ENCODE results near the gene OR8B4.

OR8B4 gene, protein sequence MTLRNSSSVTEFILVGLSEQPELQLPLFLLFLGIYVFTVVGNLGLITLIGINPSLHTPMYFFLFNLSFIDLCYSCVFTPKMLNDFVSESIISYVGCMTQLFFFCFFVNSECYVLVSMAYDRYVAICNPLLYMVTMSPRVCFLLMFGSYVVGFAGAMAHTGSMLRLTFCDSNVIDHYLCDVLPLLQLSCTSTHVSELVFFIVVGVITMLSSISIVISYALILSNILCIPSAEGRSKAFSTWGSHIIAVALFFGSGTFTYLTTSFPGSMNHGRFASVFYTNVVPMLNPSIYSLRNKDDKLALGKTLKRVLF

DNA sequence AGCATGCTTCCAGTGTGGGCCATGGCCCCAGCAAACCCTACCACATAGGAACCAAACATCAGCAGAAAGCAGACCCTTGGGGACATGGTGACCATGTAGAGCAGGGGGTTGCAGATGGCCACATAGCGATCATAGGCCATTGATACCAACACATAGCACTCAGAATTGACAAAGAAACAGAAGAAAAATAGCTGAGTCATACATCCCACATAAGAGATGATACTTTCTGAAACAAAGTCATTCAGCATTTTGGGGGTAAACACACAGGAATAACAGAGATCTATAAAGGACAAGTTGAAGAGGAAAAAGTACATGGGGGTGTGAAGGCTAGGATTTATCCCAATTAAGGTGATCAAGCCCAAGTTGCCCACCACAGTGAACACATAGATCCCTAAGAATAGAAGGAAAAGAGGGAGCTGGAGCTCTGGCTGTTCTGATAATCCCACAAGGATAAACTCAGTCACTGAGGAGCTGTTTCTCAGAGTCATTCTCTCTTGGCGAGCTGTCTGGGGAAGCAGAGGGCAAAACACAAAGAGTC is at the start of gene OR8B4:
Gene OR8B4, minus strand, starts transcription at position 488 of the 538 bp plus-strand sequence. Its CDS starts 0 bp downstream, at position 488.
- no peak within 1 kb of the TSS for H3K4me3 ChIP-seq (ENCODE audit: low read depth, low read length)
- TF ChIP-seq, protein P1, sequence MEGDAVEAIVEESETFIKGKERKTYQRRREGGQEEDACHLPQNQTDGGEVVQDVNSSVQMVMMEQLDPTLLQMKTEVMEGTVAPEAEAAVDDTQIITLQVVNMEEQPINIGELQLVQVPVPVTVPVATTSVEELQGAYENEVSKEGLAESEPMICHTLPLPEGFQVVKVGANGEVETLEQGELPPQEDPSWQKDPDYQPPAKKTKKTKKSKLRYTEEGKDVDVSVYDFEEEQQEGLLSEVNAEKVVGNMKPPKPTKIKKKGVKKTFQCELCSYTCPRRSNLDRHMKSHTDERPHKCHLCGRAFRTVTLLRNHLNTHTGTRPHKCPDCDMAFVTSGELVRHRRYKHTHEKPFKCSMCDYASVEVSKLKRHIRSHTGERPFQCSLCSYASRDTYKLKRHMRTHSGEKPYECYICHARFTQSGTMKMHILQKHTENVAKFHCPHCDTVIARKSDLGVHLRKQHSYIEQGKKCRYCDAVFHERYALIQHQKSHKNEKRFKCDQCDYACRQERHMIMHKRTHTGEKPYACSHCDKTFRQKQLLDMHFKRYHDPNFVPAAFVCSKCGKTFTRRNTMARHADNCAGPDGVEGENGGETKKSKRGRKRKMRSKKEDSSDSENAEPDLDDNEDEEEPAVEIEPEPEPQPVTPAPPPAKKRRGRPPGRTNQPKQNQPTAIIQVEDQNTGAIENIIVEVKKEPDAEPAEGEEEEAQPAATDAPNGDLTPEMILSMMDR (IDR thresholded peaks at IDR 0.05; ENCODE audit: borderline replicate concordance, insufficient read depth, low read depth, low read length): no peak

GRCh38 chr11:124474079-124474478 is 49.4 kb upstream of the OR8B4 start:
- TF ChIP-seq, protein P1 (IDR thresholded peaks at IDR 0.05; ENCODE audit: borderline replicate concordance, insufficient read depth, low read depth, low read length): no peak
- H3K4me3 ChIP-seq (ENCODE audit: low read depth, low read length): no peak overlapping the region

DNA sequence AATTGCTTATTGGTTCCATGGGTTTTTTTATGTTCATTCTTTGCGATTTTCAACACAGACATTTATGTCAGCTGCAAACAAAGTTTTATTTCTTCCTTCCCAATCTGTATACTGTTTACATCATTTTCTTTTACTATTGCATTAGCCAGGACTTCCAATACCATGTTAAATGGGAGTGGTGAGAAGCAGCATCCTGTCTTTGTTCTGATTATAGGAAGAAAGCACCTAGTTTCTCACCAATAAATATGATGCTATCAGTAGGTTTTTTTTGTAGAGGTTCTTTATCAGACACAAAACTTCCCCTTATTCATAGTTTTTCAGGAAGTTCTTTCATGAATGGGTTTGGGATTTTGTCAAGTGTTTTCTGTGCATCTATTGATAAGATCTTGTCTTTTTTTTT is 48.8 kb upstream of the OR8B4 start:
- H3K4me3 ChIP-seq (ENCODE audit: low read depth, low read length): no peak overlapping the region
- TF ChIP-seq, protein P1 (IDR thresholded peaks at IDR 0.05; ENCODE audit: borderline replicate concordance, insufficient read depth, low read depth, low read length): no peak

DNA sequence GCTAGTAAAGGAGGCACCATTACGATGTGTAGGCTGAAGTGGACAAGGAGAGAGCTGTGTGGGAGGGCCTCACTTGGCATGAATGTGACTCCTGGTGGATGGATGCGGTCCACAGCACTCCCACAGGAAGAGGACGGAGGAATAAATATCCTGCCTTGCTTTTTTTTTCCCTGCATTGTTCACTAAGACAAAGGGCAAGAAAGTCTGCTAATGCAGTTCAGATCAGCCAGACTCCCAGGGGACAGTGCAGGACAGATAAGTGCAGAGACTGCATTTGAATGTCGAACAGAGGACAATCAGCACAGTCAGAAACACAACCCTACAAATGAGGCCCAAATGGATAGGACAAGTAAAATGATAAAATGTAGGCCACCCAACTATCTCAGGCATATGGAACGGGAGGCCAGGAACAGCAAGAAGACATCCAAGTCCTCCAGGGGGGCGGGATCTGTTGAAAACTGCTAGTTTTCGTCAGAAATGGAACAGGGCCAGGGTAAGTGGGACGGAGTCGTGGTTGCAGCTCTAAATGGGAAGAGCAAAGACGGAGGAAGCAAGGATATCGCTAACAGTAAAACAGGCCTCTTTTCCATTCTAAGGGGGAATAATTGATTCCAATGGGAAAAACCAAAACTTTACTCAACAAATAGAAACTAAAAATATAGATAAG is 46.0 kb upstream of the OR8B4 start:
- no peak overlapping the region for H3K4me3 ChIP-seq (ENCODE audit: low read depth, low read length)
- TF ChIP-seq, protein P1 (IDR thresholded peaks at IDR 0.05; ENCODE audit: borderline replicate concordance, insufficient read depth, low read depth, low read length): no peak

- TF ChIP-seq, protein P1 (IDR thresholded peaks at IDR 0.05; ENCODE audit: borderline replicate concordance, insufficient read depth, low read depth, low read length): no peak
Observed at GRCh38 chr11:124467381-124467927, 42.8 kb upstream of the OR8B4 start.

GRCh38 chr11:124465368-124465767 is 40.7 kb upstream of the OR8B4 start:
- TF ChIP-seq, protein P1 (IDR thresholded peaks at IDR 0.05; ENCODE audit: borderline replicate concordance, insufficient read depth, low read depth, low read length): no peak
- no peak overlapping the region for H3K4me3 ChIP-seq (ENCODE audit: low read depth, low read length)

More at GRCh38 chr11:124467381-124467927, 42.8 kb upstream of the OR8B4 start:
- H3K4me3 ChIP-seq (ENCODE audit: low read depth, low read length): no peak overlapping the region
